HepG2 (cell line): ENCODE results near the gene ATL2. TPM values are rescaled to one million over a fixed set of nuclear protein-coding genes. Genes with fewer than 3 reads are reported as not detected.

Source experiments
- MEIS2 ChIP-seq: sonication (generic); formaldehyde crosslinking; IDR thresholded peaks from 2 replicates; pipeline ENCODE4 v1.9.0; 2021; ENCODE audit warnings: mild to moderate bottlenecking, missing genetic modification reagents
- MXD4 ChIP-seq: IDR thresholded peaks from 2 replicates; pipeline ENCODE4 v1.6.1; 2016; ENCODE audit warnings: mild to moderate bottlenecking, missing biosample characterization, missing genetic modification reagents
- NCOA5 ChIP-seq: sonication (generic); formaldehyde crosslinking; IDR thresholded peaks from 2 replicates; pipeline ENCODE4 v1.4.0; 2020; ENCODE audit warnings: missing genetic modification reagents
- NR1H2 ChIP-seq: sonication (generic); formaldehyde crosslinking; IDR thresholded peaks from 2 replicates; pipeline ENCODE4 v1.8.1; 2022; ENCODE audit warnings: low read depth, missing genetic modification reagents, borderline replicate concordance
- POLR2A ChIP-seq, 2 experiments: IDR thresholded peaks; 2 replicates each; pipeline ENCODE4 v1.6.1; 2011; ENCODE audit warnings: low read depth in 2 of 2, low read length in 2 of 2, mild to moderate bottlenecking in 1 of 2, moderate library complexity in 1 of 2; ENCODE audit not compliant: insufficient read depth in 1 of 2
- RELA ChIP-seq: sonication (generic); formaldehyde crosslinking; IDR thresholded peaks from 2 replicates; pipeline ENCODE4 v1.4.0; 2020; ENCODE audit warnings: missing genetic modification reagents
- REXO4 ChIP-seq: sonication (generic); formaldehyde crosslinking; IDR thresholded peaks from 2 replicates; pipeline ENCODE4 v1.8.0; 2022; ENCODE audit warnings: missing genetic modification reagents, mild to moderate bottlenecking, borderline replicate concordance
- SIX1 ChIP-seq: sonication (generic); formaldehyde crosslinking; IDR thresholded peaks from 2 replicates; pipeline ENCODE4 v1.4.0; 2020; ENCODE audit warnings: missing genetic modification reagents, borderline replicate concordance
- ZFP62 ChIP-seq: sonication (generic); formaldehyde crosslinking; IDR thresholded peaks from 2 replicates; pipeline ENCODE4 v1.4.0; 2020; ENCODE audit warnings: missing genetic modification reagents
- ZMYM4 ChIP-seq: sonication (generic); formaldehyde crosslinking; IDR thresholded peaks from 2 replicates; pipeline ENCODE4 v1.8.1; 2023; ENCODE audit warnings: mild to moderate bottlenecking, missing genetic modification reagents
- ZNF563 ChIP-seq: sonication (generic); formaldehyde crosslinking; IDR thresholded peaks from 2 replicates; pipeline ENCODE4 v1.8.0; 2022; ENCODE audit warnings: mild to moderate bottlenecking, moderate library complexity, missing genetic modification reagents
- ZNF761 ChIP-seq: sonication (generic); formaldehyde crosslinking; conservative IDR thresholded peaks from 2 replicates; pipeline ENCODE4 v1.4.0; 2020; ENCODE audit warnings: mild to moderate bottlenecking, missing genetic modification reagents
- ZNF841 ChIP-seq: sonication (generic); formaldehyde crosslinking; IDR thresholded peaks from 2 replicates; pipeline ENCODE4 v1.8.1; 2023; ENCODE audit warnings: missing genetic modification reagents, borderline replicate concordance
- ZNF850 ChIP-seq: sonication (generic); formaldehyde crosslinking; conservative IDR thresholded peaks from 2 replicates; pipeline ENCODE4 v1.9.0; 2021; ENCODE audit warnings: mild to moderate bottlenecking, missing genetic modification reagents
- polyA plus RNA-seq, 8 experiments: library from polyadenylated mRNA; depleted of rRNA in 3 of 8; stranded (reverse) in 7 of 8; unstranded in 1 of 8; fragments of >200 nt; fragmentation: Illumina TruSeq in 4 of 8; extraction: Trizol in 4 of 8; gene quantifications; 2 replicates each; pipeline versions ENCODE4 v1.2.1 to v1.2.3, GENCODE V29; 2011 to 2016; ENCODE audit warnings: low read depth in 4 of 8, missing spikeins in 1 of 8, mixed read lengths in 1 of 8; ENCODE audit not compliant: insufficient read depth in 1 of 8
- total RNA-seq, 5 experiments: library from RNA; depleted of rRNA; stranded (reverse); fragments of >200 nt; fragmentation: Illumina TruSeq; extraction: Trizol; gene quantifications; 2 replicates each; pipeline ENCODE4 v1.2.3, GENCODE V29; 2016; ENCODE audit warnings: low read depth in 1 of 5
- TF ChIP-seq, protein P1 (sequence below): sonication (generic); formaldehyde crosslinking; IDR thresholded peaks from 2 replicates; pipeline ENCODE4 v1.4.0; 2020; ENCODE audit warnings: missing genetic modification reagents, borderline replicate concordance
- TF ChIP-seq, protein P2 (sequence below): IDR thresholded peaks from 2 replicates; pipeline ENCODE4 v1.6.1; 2016; ENCODE audit warnings: missing compliant biosample characterization, missing genetic modification reagents, borderline replicate concordance
- TF ChIP-seq, protein P3 (sequence below), 2 experiments: sonication (generic) in 1 of 2; formaldehyde crosslinking in 1 of 2; IDR thresholded peaks; 2 replicates each; pipeline versions ENCODE4 v1.4.0 to v1.6.1; 2018 to 2020; ENCODE audit warnings: missing genetic modification reagents in 2 of 2, borderline replicate concordance in 1 of 2, low read depth in 1 of 2, mild to moderate bottlenecking in 1 of 2, missing biosample characterization in 1 of 2
- TF ChIP-seq, protein P4 (sequence below): sonication (generic); formaldehyde crosslinking; IDR thresholded peaks from 2 replicates; pipeline ENCODE4 v1.5.1; 2020; ENCODE audit warnings: mild to moderate bottlenecking, missing genetic modification reagents, moderate library complexity

Gene ATL2
- total and polyA plus RNA-seq, 2 of the 13 experiments (the other 11 are each of a cell fraction or from before 2014, with no cell fraction given), result 56.5 to 119 TPM

DNA sequence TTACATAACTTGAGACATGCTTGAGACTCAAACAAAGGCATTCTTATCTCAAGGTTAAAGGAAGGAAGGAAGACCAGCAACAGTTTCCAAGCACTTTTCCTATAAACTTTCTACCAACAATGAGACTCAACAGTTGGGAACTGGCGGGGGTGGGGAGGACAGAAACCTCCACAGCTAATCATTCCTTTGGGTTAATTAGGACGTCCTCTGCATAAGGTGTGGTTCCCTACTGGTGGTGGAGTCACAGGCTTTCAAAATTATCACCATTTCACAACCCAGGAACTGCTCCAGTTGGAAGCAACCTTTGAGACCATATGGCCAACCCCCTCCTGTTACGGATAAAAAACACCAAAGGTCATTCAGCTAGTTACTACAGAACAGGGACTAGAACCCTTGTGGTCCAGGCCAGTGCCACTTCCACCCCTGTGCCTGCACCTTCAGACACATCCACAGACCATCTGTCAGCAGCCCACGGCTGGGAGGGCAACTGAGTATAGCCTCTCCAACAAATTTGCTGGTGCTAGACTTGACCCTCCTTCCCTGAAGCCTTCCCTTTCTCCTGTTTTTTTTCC, 30.1 kb upstream of the ATL2 start (continued):
- TF ChIP-seq, protein P1, sequence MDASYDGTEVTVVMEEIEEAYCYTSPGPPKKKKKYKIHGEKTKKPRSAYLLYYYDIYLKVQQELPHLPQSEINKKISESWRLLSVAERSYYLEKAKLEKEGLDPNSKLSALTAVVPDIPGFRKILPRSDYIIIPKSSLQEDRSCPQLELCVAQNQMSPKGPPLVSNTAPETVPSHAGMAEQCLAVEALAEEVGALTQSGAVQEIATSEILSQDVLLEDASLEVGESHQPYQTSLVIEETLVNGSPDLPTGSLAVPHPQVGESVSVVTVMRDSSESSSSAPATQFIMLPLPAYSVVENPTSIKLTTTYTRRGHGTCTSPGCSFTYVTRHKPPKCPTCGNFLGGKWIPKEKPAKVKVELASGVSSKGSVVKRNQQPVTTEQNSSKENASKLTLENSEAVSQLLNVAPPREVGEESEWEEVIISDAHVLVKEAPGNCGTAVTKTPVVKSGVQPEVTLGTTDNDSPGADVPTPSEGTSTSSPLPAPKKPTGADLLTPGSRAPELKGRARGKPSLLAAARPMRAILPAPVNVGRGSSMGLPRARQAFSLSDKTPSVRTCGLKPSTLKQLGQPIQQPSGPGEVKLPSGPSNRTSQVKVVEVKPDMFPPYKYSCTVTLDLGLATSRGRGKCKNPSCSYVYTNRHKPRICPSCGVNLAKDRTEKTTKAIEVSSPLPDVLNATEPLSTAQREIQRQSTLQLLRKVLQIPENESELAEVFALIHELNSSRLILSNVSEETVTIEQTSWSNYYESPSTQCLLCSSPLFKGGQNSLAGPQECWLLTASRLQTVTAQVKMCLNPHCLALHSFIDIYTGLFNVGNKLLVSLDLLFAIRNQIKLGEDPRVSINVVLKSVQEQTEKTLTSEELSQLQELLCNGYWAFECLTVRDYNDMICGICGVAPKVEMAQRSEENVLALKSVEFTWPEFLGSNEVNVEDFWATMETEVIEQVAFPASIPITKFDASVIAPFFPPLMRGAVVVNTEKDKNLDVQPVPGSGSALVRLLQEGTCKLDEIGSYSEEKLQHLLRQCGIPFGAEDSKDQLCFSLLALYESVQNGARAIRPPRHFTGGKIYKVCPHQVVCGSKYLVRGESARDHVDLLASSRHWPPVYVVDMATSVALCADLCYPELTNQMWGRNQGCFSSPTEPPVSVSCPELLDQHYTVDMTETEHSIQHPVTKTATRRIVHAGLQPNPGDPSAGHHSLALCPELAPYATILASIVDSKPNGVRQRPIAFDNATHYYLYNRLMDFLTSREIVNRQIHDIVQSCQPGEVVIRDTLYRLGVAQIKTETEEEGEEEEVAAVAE (CRISPR knock-in tag), result peak; percentile 54; the same call in 1 of the 2 replicates
- peak in 1 of 2 experiments; percentile 58; a peak in 2 of 4 replicates for TF ChIP-seq POLR2A (IDR thresholded peaks at IDR 0.05; ENCODE audit: insufficient read depth in 1 of 2, low read depth in 2 of 2, low read length in 2 of 2)
- TF ChIP-seq, protein P2, sequence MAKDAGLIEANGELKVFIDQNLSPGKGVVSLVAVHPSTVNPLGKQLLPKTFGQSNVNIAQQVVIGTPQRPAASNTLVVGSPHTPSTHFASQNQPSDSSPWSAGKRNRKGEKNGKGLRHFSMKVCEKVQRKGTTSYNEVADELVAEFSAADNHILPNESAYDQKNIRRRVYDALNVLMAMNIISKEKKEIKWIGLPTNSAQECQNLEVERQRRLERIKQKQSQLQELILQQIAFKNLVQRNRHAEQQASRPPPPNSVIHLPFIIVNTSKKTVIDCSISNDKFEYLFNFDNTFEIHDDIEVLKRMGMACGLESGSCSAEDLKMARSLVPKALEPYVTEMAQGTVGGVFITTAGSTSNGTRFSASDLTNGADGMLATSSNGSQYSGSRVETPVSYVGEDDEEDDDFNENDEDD (CRISPR knock-in tag), result no peak
- no peak for TF ChIP-seq ZNF563 (CRISPR knock-in tag)
- no peak for TF ChIP-seq ZNF761 (CRISPR knock-in tag)
- TF ChIP-seq ZMYM4 (CRISPR knock-in tag), result peak; percentile 81
- 0 out of 2 replicates have a peak, but pooled peaks have one; percentile 29 for TF ChIP-seq RELA (CRISPR knock-in tag)
- no peak for TF ChIP-seq MXD4 (CRISPR knock-in tag)
- TF ChIP-seq NR1H2, result no peak
- TF ChIP-seq MEIS2, result peak; percentile 70; the same call in 1 of the 2 replicates
- no peak for TF ChIP-seq REXO4 (CRISPR knock-in tag)
- TF ChIP-seq ZFP62 (CRISPR knock-in tag), result no peak
- TF ChIP-seq NCOA5 (CRISPR knock-in tag), result no peak
- TF ChIP-seq, protein P3, sequence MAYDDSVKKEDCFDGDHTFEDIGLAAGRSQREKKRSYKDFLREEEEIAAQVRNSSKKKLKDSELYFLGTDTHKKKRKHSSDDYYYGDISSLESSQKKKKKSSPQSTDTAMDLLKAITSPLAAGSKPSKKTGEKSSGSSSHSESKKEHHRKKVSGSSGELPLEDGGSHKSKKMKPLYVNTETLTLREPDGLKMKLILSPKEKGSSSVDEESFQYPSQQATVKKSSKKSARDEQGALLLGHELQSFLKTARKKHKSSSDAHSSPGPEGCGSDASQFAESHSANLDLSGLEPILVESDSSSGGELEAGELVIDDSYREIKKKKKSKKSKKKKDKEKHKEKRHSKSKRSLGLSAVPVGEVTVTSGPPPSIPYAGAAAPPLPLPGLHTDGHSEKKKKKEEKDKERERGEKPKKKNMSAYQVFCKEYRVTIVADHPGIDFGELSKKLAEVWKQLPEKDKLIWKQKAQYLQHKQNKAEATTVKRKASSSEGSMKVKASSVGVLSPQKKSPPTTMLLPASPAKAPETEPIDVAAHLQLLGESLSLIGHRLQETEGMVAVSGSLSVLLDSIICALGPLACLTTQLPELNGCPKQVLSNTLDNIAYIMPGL (CRISPR knock-in tag; IDR thresholded peaks at IDR 0.05; ENCODE audit: borderline replicate concordance in 1 of 2, low read depth in 1 of 2), result peak in 1 of 2 experiments; percentile 23; a peak in 1 of 4 replicates
- no peak for TF ChIP-seq ZNF850 (CRISPR knock-in tag)
- TF ChIP-seq, protein P4, sequence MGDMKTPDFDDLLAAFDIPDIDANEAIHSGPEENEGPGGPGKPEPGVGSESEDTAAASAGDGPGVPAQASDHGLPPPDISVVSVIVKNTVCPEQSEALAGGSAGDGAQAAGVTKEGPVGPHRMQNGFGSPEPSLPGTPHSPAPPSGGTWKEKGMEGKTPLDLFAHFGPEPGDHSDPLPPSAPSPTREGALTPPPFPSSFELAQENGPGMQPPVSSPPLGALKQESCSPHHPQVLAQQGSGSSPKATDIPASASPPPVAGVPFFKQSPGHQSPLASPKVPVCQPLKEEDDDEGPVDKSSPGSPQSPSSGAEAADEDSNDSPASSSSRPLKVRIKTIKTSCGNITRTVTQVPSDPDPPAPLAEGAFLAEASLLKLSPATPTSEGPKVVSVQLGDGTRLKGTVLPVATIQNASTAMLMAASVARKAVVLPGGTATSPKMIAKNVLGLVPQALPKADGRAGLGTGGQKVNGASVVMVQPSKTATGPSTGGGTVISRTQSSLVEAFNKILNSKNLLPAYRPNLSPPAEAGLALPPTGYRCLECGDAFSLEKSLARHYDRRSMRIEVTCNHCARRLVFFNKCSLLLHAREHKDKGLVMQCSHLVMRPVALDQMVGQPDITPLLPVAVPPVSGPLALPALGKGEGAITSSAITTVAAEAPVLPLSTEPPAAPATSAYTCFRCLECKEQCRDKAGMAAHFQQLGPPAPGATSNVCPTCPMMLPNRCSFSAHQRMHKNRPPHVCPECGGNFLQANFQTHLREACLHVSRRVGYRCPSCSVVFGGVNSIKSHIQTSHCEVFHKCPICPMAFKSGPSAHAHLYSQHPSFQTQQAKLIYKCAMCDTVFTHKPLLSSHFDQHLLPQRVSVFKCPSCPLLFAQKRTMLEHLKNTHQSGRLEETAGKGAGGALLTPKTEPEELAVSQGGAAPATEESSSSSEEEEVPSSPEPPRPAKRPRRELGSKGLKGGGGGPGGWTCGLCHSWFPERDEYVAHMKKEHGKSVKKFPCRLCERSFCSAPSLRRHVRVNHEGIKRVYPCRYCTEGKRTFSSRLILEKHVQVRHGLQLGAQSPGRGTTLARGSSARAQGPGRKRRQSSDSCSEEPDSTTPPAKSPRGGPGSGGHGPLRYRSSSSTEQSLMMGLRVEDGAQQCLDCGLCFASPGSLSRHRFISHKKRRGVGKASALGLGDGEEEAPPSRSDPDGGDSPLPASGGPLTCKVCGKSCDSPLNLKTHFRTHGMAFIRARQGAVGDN (CRISPR knock-in tag), result peak; percentile 17; the same call in 1 of the 2 replicates
- TF ChIP-seq ZNF841 (CRISPR knock-in tag), result no peak
- TF ChIP-seq SIX1 (CRISPR knock-in tag), result peak; percentile 63; the same call in 1 of the 2 replicates
